Caki2 (cell line): ENCODE data around the gene PTPRN2. TPM values are rescaled to one million over a fixed set of nuclear protein-coding genes. Genes with fewer than 3 reads are reported as not detected.
"Not testable (repeated sequence)": the region's sequence is repeated elsewhere in the genome, so short reads cannot be mapped to it uniquely, and the experiment has no call there.

Experiments
- DNase-seq: peaks from one replicate; pipeline ENCODE4 v3.0.0-alpha.2; 2015; ENCODE audit warnings: low read depth
- in situ Hi-C: cut with HindIII; loops from 2 replicates; pipeline ENCODE4 v1.10.0; 2016; ENCODE audit warnings: low sequenced_read_pairs, low pct_unique_long_range_greater_than_20kb, mixed read lengths
- total RNA-seq: library from RNA; depleted of rRNA; stranded (reverse); fragments of >200 nt; shearing (Covaris generic); gene quantifications from 2 replicates; pipeline ENCODE4 v1.2.3, GENCODE V29; 2014; ENCODE audit warnings: low replicate concordance

The PTPRN2 gene
- total RNA-seq, 1 experiment from 2014 or later = 0.88 TPM

- in situ Hi-C loops = no loop called here
Measured at GRCh38 chr7:158175779-158176178, 411.8 kb downstream of the PTPRN2 start.

GRCh38 chr7:158174947-158175346 lies 412.7 kb downstream of the PTPRN2 start:
- in situ Hi-C loops = no loop called here

More at GRCh38 chr7:158175779-158176178, 411.8 kb downstream of the PTPRN2 start:
- DNase-seq = no peak

GRCh38 chr7:158167373-158167772 lies 420.2 kb downstream of the PTPRN2 start:
- in situ Hi-C loops = no loop called here
- DNase-seq = no peak

More at GRCh38 chr7:158174947-158175346, 412.7 kb downstream of the PTPRN2 start:
- DNase-seq = no peak

GRCh38 chr7:158166386-158167340 lies 421.0 kb downstream of the PTPRN2 start:
- no peak for DNase-seq
- in situ Hi-C loops = no loop called here

- in situ Hi-C loops = no loop called here
- no peak for DNase-seq
Measured at GRCh38 chr7:158165711-158166110, 421.9 kb downstream of the PTPRN2 start.

GRCh38 chr7:158164101-158165095 lies 423.2 kb downstream of the PTPRN2 start:
- DNase-seq = no peak
- in situ Hi-C loops = no loop called here

GRCh38 chr7:158161194-158161593 lies 426.4 kb downstream of the PTPRN2 start:
- in situ Hi-C loops = no loop called here
- no peak for DNase-seq

- no peak for DNase-seq
- in situ Hi-C loops = no loop called here
Measured at GRCh38 chr7:158160199-158160598, 427.4 kb downstream of the PTPRN2 start.

GRCh38 chr7:158157460-158157859 lies 430.2 kb downstream of the PTPRN2 start:
- no peak for DNase-seq
- in situ Hi-C loops = no loop called here

GRCh38 chr7:158151273-158151672 lies 436.4 kb downstream of the PTPRN2 start:
- DNase-seq, in situ Hi-C loops: not testable (repeated sequence)

GRCh38 chr7:158150234-158150633 lies 437.4 kb downstream of the PTPRN2 start:
- no peak for DNase-seq
- in situ Hi-C loops = no loop called here

- in situ Hi-C loops, DNase-seq: not testable (repeated sequence)
Measured at GRCh38 chr7:158147431-158147830, 440.2 kb downstream of the PTPRN2 start.

GRCh38 chr7:158145370-158145769 lies 442.3 kb downstream of the PTPRN2 start:
- in situ Hi-C loops = no loop called here
- DNase-seq = no peak

- in situ Hi-C loops = no loop called here
- no peak for DNase-seq
Measured at GRCh38 chr7:158143196-158144120, 444.2 kb downstream of the PTPRN2 start.

GRCh38 chr7:158142657-158143056 lies 445.0 kb downstream of the PTPRN2 start:
- in situ Hi-C loops = no loop called here
- DNase-seq = no peak

GRCh38 chr7:158141806-158142518 lies 445.7 kb downstream of the PTPRN2 start:
- DNase-seq = no peak
- in situ Hi-C loops = no loop called here

GRCh38 chr7:158141221-158141582 lies 446.4 kb downstream of the PTPRN2 start:
- in situ Hi-C loops = no loop called here
- no peak for DNase-seq
